WTC11 (cell line): ENCODE data around the gene CTDSPL. TPM values are rescaled to one million over a fixed set of nuclear protein-coding genes. Genes with fewer than 3 reads are reported as not detected.

Source experiments
- ATAC-seq: fragments of 200-7000 bp; cut with Tn5 transposase; 2 replicates; pipeline ENCODE4 v1.10.0; 2021; ENCODE audit warnings: mild to moderate bottlenecking, moderate library complexity
- CTCF ChIA-PET: fragments of 300-600 bp; sonication (Branson Sonifier 250); formaldehyde crosslinking; loops from one replicate; lab custom pipeline; 2021; ENCODE audit warnings: antibody characterized with exemption; lab: Charles Lee
- POLR2A ChIA-PET: fragments of 350-600 bp; sonication (Branson Sonifier 250); formaldehyde crosslinking; loops from one replicate; lab custom pipeline; 2021; ENCODE audit warnings: antibody characterized with exemption; lab: Charles Lee
- DNase-seq: peaks from one replicate; pipeline ENCODE4 v3.0.0; 2021; ENCODE audit warnings: low spot score
- H3K27ac Mint-ChIP-seq: 2 replicates; pipeline ENCODE4 v1.8.0; 2021; ENCODE audit warnings: mixed read lengths
- H3K27me3 Mint-ChIP-seq: 2 replicates; pipeline ENCODE4 v1.8.0; 2021; ENCODE audit warnings: low read depth, mild to moderate bottlenecking, moderate library complexity, mixed read lengths
- H3K36me3 Mint-ChIP-seq: 2 replicates; pipeline ENCODE4 v1.8.0; 2021; ENCODE audit warnings: mixed read lengths
- H3K4me1 Mint-ChIP-seq: 2 replicates; pipeline ENCODE4 v1.8.0; 2022; ENCODE audit warnings: mixed read lengths
- H3K4me3 Mint-ChIP-seq: 2 replicates; pipeline ENCODE4 v1.8.0; 2021; ENCODE audit warnings: mild to moderate bottlenecking, moderate library complexity, mixed read lengths
- H3K9me3 Mint-ChIP-seq: 2 replicates; pipeline ENCODE4 v1.8.0; 2021; ENCODE audit warnings: mixed read lengths
- AR ChIP-seq: fragments of 250-450 bp; sonication (Bioruptor Pico); IDR thresholded peaks from 2 replicates; pipeline ENCODE4 v1.9.0; 2021; ENCODE audit warnings: mild to moderate bottlenecking
- ARID4B ChIP-seq: sonication (generic); formaldehyde crosslinking; IDR thresholded peaks from 2 replicates; pipeline ENCODE4 v1.8.0; 2023; ENCODE audit warnings: missing genetic modification reagents, mild to moderate bottlenecking, borderline replicate concordance
- ATF2 ChIP-seq: sonication (generic); formaldehyde crosslinking; IDR thresholded peaks from 2 replicates; pipeline ENCODE4 v1.8.1; 2022; ENCODE audit warnings: low read depth, missing genetic modification reagents, borderline replicate concordance
- ATF6 ChIP-seq: sonication (generic); formaldehyde crosslinking; IDR thresholded peaks from 2 replicates; pipeline ENCODE4 v1.8.1; 2023; ENCODE audit warnings: mild to moderate bottlenecking, missing genetic modification reagents
- ELF4 ChIP-seq: sonication (generic); formaldehyde crosslinking; IDR thresholded peaks from 2 replicates; pipeline ENCODE4 v1.8.1; 2022; ENCODE audit warnings: low read depth, mild to moderate bottlenecking, moderate library complexity, missing genetic modification reagents
- EMX1 ChIP-seq: fragments of 250-450 bp; sonication (Bioruptor Pico); IDR thresholded peaks from 2 replicates; pipeline ENCODE4 v1.8.0; 2021; ENCODE audit warnings: mild to moderate bottlenecking
- GRHL2 ChIP-seq: fragments of 250-450 bp; sonication (Bioruptor Pico); IDR thresholded peaks from 2 replicates; pipeline ENCODE4 v1.8.0; 2022; ENCODE audit warnings: mild to moderate bottlenecking, moderate library complexity; ENCODE audit not compliant: insufficient replicate concordance, severe bottlenecking
- JAZF1 ChIP-seq: fragments of 250-450 bp; sonication (Bioruptor Pico); IDR thresholded peaks from 2 replicates; pipeline ENCODE4 v1.9.0; 2021; ENCODE audit warnings: moderate library complexity, mild to moderate bottlenecking, inconsistent platforms
- KAT7 ChIP-seq: sonication (generic); formaldehyde crosslinking; IDR thresholded peaks from 2 replicates; pipeline ENCODE4 v1.8.1; 2023; ENCODE audit warnings: missing genetic modification reagents, mild to moderate bottlenecking, borderline replicate concordance
- MYBL2 ChIP-seq: sonication (generic); formaldehyde crosslinking; IDR thresholded peaks from 2 replicates; pipeline ENCODE4 v1.8.1; 2023; ENCODE audit warnings: mild to moderate bottlenecking, moderate library complexity, missing genetic modification reagents
- OVOL2 ChIP-seq: fragments of 250-450 bp; sonication (Bioruptor Pico); IDR thresholded peaks from 2 replicates; pipeline ENCODE4 v1.9.0; 2021; ENCODE audit warnings: mild to moderate bottlenecking, borderline replicate concordance
- SMAD3 ChIP-seq: sonication (generic); formaldehyde crosslinking; IDR thresholded peaks from 2 replicates; pipeline ENCODE4 v1.8.0; 2022; ENCODE audit warnings: missing genetic modification reagents, mild to moderate bottlenecking, borderline replicate concordance
- SMAD4 ChIP-seq: sonication (generic); formaldehyde crosslinking; IDR thresholded peaks from 2 replicates; pipeline ENCODE4 v1.8.0; 2022; ENCODE audit warnings: mild to moderate bottlenecking, missing genetic modification reagents
- SP1 ChIP-seq: sonication (generic); formaldehyde crosslinking; conservative IDR thresholded peaks from 2 replicates; pipeline ENCODE4 v1.8.1; 2022; ENCODE audit warnings: missing genetic modification reagents
- TCF7 ChIP-seq: sonication (generic); formaldehyde crosslinking; IDR thresholded peaks from 2 replicates; pipeline ENCODE4 v1.8.0; 2022; ENCODE audit warnings: mild to moderate bottlenecking, low read depth, missing genetic modification reagents, moderate library complexity
- TP53 ChIP-seq: sonication (generic); formaldehyde crosslinking; IDR thresholded peaks from 2 replicates; pipeline ENCODE4 v1.8.1; 2023; ENCODE audit warnings: mild to moderate bottlenecking, missing genetic modification reagents
- ZBTB21 ChIP-seq: sonication (generic); formaldehyde crosslinking; IDR thresholded peaks from 2 replicates; pipeline ENCODE4 v1.8.1; 2023; ENCODE audit warnings: mild to moderate bottlenecking, missing genetic modification reagents, borderline replicate concordance
- ZBTB43 ChIP-seq: sonication (generic); formaldehyde crosslinking; IDR thresholded peaks from 2 replicates; pipeline ENCODE4 v1.8.1; 2023; ENCODE audit warnings: mild to moderate bottlenecking, missing genetic modification reagents
- ZNF121 ChIP-seq: sonication (generic); formaldehyde crosslinking; IDR thresholded peaks from 2 replicates; pipeline ENCODE4 v1.8.0; 2023; ENCODE audit warnings: missing genetic modification reagents
- ZNF138 ChIP-seq: sonication (generic); formaldehyde crosslinking; conservative IDR thresholded peaks from 2 replicates; pipeline ENCODE4 v1.8.1; 2022; ENCODE audit warnings: mild to moderate bottlenecking, moderate library complexity, missing genetic modification reagents
- ZNF396 ChIP-seq: fragments of 250-450 bp; sonication (Bioruptor Pico); IDR thresholded peaks from 2 replicates; pipeline ENCODE4 v1.8.0; 2021; ENCODE audit warnings: mild to moderate bottlenecking, moderate library complexity, borderline replicate concordance
- total RNA-seq: library from RNA; stranded (reverse); gene quantifications from 3 replicates; pipeline ENCODE4 v1.2.3, GENCODE V29; 2021

The CTDSPL gene
- total RNA-seq, 1 experiment from 2014 or later = 41.2 TPM

- TF ChIP-seq GRHL2 (CRISPR knock-in tag) (no peak), TCF7 (no peak), JAZF1 (CRISPR knock-in tag) (no peak), TP53 (no peak), ELF4 (CRISPR knock-in tag) (no peak)
Observed at GRCh38 chr3:37991823-37992222, 130.1 kb downstream of the CTDSPL start (continued).

- DNase-seq (no peak), ATAC-seq (no peak)
- Mint-ChIP-seq H3K4me1 (peaks cover 26% of the 10 kb centered on the region), H3K27ac (no peak overlapping the region), H3K4me3 (no peak overlapping the region), H3K9me3 (no peaks in the 10 kb centered on the region), H3K27me3 (peaks cover 19% of the 10 kb centered on the region), H3K36me3 (peaks cover 2% of the 10 kb centered on the region; the same call in 1 of the 2 replicates)
- TF ChIP-seq SMAD3 (CRISPR knock-in tag) (no peak), OVOL2 (CRISPR knock-in tag) (no peak), SP1 (CRISPR knock-in tag) (no peak), ZNF121 (CRISPR knock-in tag) (no peak), ZBTB43 (no peak), ZNF138 (CRISPR knock-in tag) (no peak), KAT7 (no peak), TP53 (no peak), ARID4B (CRISPR knock-in tag) (no peak)
- ChIA-PET CTCF (interaction anchor here (0.6 to 1.5 kb wide), 3 partner anchors 18 to 588 kb away, joined by 3 to 6 read pairs (median 3); no protein-coding TSS in a partner anchor), POLR2A (no interaction called here)
Observed at GRCh38 chr3:37992271-37993066, 130.8 kb downstream of the CTDSPL start.

- CTCF ChIA-PET = interaction anchor here (1.5 kb wide), 1 partner anchor 19 kb away, joined by 6 read pairs; no protein-coding TSS in a partner anchor
Observed at GRCh38 chr3:37993067-37993455, 131.4 kb downstream of the CTDSPL start.

More at GRCh38 chr3:37993067-37993455, 131.4 kb downstream of the CTDSPL start:
- ATAC-seq = no peak
- POLR2A ChIA-PET = no interaction called here
- Mint-ChIP-seq H3K9me3 (no peaks in the 10 kb centered on the region), H3K4me1 (peaks cover 26% of the 10 kb centered on the region), H3K36me3 (peaks cover 2% of the 10 kb centered on the region; the same call in 1 of the 2 replicates), H3K27ac (no peak overlapping the region)
- TF ChIP-seq ZNF138 (CRISPR knock-in tag) = no peak
- TF ChIP-seq EMX1 (CRISPR knock-in tag) = no peak
- no peak for TF ChIP-seq ZNF396
- no peak for TF ChIP-seq SMAD4
- TF ChIP-seq ATF2 (CRISPR knock-in tag) = no peak
- no peak for TF ChIP-seq MYBL2 (CRISPR knock-in tag)
- TF ChIP-seq ZBTB21 (CRISPR knock-in tag) = no peak
- TF ChIP-seq AR (CRISPR knock-in tag) = no peak
- no peak for TF ChIP-seq ATF6 (CRISPR knock-in tag)
- TF ChIP-seq, all 79 proteins: peak for 0
- peak; percentile 2 for DNase-seq
- Mint-ChIP-seq H3K27me3 (peaks cover 23% of the 10 kb centered on the region), H3K4me3 (peak overlapping the region; percentile 85)
